ENCODE data around the gene PPP1R14C.

- no peak for TF ChIP-seq CTCF (IDR thresholded peaks at IDR 0.05)
- no peak for TF ChIP-seq EZH2 (IDR thresholded peaks at IDR 0.05)
Observed at GRCh38 chr6:150261997-150262697, 119.3 kb downstream of the PPP1R14C start.

Measured in neural progenitor cell (in vitro differentiated cells).